CD4-positive, alpha-beta T cell treated with Interleukin-4 for 1 hour (primary cell): ENCODE data around the gene LRBA.
"Not testable (repeated sequence)": the region's sequence is repeated elsewhere in the genome, so short reads cannot be mapped to it uniquely, and the experiment has no call there.

Source experiments
- DNase-seq, 2 donors: peaks; one replicate each; pipeline ENCODE4 v3.0.0-alpha.2; 2020 to 2022

LRBA gene

DNA sequence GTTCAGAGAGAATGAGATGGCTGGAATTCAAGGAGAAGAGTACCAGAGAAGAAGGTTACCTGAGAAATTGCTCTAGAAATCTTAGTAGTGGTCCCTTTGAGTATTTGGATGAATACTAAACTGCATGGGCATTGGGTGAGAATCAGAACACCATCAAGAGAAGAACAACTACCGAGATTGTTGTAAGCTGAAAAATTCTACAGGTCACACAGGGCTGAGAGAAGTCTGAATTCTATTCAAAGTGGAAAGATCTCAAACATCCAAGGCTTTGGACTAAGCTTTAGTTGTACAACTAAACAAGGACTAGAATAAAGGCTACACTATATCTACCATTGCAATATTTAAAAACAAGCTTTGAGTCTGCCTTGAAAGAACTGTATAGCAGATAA lies 40.8 kb downstream of the LRBA start:
- DNase-seq, result no peak

DNA sequence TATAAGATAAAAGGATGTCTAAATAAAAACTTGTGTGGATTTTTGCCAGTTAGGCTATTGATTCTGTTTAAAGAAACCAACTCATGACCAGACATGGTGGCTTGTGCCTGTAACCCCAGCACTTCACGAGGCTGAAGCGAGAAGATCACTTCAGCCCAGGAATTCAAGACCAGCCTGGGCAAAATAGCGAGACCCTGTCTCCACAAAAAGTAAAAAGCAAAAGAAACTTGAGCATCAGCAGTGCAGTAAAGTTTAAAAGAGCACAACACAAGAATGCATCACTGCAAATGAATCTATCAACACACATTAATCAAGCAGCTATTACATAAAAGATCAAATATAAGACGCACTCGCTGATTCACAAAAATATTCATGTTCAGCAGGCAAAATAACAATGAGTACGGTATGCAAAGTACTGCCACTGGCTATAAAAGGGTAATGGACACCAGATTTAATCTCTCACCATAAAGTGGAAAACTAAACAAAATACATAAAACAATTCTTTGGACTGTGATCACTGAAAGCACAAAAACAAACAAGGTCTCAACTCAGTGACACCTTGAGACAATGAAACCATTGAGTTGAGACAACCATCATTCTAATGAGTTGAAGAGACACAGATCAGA lies 41.3 kb downstream of the LRBA start:
- DNase-seq, result no peak

DNA sequence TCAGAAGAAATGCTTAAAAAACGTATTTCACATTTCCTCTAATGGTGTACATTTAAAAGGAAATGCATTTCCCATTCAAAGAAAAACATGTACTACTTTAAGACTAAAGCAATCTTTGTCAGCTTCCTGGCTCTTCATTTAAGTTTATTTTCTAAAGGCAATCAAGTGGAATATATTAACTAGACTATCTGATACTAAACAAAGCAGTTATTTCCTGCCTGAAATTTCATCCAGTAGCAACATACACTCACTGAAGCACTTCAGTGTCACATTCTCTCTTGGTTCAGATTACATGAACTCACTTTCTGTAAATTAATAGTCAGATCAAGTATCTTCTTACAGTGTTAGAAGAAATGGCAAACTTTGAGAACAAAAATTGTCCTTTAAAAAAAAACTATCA lies 42.5 kb downstream of the LRBA start:
- no peak for DNase-seq

DNA sequence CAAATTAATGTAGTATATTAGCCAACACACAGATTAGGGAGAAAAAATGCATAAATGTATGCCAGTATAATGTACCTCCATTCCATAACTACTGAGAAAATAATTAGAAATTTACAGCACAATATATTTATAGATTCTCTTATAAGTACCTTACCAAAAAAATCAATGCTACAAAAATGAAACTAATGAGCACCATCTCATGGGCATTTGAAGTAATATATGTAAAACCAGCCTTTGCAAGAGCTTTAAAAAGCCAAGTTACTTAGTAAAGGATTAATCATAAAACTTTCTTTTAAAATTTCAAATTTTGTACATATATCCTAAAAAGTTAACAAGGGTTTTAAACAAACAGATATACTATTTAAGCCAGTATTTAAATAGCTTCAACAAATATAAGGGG lies 43.2 kb downstream of the LRBA start:
- no peak for DNase-seq

DNA sequence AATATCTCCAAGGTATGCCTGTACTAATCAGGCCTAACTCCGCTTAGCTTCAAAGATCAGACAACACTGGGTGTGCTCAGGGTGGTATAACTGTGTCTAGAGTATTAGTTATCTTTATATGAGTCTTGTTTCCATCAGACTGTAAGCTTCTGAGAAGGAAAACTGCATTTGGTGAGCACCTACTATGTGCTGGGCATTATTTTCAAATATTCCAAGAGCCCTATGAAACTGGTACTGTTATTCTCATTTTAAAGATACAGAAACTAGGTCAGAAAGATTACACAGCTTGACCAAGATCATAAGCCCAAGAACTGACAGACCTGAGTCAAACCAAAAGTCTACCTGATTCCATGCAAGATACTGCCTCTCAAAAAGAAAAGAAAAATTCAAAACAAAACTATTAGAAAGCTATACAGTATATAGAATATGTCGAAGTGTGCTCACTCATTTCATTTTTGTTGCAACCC lies 44.4 kb downstream of the LRBA start:
- DNase-seq, result no peak

DNA sequence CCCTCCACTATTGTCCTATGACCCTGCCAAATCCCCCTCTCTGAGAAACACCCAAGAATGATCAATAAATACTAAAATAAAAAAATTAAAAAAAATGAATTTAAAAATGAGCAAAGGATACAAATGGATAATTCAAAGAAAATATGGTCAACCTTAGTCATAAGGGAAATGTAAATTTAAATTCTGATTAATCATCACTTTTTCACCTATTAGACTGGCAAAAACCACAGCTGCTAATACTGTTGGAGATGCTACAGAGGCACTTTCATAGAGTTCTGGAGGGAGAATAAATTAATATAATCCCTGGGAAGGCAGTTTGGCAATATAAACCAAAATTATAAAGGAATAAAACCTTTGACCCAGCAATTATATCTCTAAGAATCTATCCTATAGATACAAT lies 50.3 kb downstream of the LRBA start:
- no peak for DNase-seq

DNA sequence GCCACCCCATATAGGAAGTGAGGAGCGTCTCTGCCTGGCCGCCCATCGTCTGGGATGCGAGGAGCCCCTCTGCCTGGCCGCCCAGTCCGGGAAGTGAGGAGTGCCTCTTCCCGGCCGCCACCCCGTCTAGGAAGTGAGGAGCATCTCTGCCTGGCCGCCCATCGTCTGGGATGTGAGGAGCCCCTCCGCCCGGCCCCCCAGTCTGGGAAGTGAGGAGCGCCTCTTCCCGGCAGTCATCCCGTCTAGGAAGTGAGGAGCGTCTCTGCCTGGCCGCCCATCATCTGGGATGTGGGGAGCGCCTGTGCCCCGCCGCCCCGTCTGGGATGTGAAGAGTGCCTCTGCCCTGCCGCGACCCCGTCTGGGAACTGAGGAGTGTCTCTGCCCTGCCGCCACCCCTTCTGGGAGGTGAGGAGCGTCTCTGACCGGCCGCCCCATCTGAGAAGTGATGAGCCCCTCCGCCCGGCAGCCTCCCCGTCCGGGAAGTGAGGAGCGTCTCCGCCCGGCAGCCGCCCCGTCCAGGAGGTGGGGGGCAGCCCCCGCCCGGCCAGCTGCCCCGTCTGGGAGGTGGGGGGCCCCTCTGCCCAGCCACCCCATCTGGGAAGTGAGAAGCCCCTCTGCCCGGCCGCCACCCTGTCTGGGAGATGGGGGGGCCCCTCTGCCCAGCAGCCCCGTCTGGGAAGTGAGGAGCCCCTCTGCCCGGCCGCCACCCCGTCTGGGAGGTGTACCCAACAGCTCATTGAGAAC lies 51.3 kb downstream of the LRBA start:
- not testable (repeated sequence) for DNase-seq

DNA sequence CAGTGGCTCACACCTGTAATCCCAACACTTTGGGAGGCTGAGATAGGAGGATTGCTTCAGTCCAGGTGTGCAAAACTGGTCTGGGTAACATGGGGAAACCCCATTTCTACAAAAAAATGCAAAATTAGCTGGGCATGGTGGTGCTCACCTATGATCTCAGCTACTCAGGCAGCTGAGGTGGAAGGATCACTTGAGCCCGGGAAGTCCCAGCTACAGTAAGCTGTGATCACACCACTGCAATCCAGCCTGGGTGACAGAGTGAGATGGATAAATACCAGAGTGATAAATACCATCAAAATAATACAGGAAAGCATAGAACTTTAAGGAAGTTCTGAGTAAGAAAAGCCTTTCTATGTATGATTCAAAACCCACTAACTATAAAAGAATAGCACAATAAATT lies 52.8 kb downstream of the LRBA start:
- no peak for DNase-seq

DNA sequence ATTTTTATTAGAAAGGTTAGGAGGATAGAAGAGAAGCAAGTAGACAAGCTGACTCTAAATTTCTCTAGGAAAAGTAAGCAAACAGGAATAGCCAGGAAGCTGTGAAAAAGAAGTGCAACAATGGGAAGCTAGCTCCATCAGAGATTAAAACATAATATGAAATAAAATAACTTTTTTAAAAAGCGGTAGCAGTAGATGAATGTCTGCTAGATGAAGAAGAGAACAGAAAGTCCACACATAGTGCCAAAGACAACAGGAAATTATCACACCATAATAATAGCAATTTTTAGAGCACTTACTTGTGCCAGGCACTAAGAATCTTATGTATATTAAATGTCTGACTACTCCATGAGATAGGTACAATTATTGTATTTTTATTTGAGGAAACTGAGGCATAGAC lies 53.5 kb downstream of the LRBA start:
- no peak for DNase-seq

DNA sequence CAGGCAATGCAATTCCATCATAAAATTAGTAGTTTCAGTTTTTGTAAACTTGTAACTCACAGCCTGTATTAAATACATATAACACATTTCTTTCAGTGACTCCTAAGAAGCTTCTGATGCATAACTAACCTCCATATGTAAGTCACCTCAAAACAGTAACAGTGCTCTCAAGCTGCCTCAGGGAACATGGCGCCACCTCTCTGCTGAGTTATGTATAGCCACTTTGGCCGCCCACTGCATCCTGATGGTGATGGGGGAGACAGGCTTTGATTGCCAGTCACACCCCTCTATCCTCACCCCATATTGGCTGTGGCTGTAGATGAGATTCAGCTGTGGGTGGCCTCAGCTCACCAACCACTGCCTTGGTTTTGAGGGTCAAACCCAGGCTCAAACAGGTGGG lies 54.3 kb downstream of the LRBA start:
- peak in 1 of 2 donors; percentile 38 for DNase-seq

DNA sequence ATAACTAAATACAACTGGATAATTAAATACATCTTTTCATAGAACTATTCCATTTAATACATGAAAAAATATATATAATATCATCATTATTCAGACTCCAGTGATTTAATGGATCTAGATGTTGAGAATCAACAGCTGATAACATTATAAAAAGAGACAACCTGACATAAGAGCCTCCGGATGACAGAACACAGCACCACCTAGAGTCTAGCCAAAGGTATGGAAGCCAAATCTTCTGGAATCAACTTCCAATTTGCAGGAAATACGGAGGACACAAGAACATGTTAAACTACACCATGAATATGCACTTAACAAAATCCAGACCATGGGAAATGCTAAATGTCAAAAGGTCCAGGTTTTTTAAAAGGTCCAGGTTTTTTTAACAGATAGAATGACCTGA lies 55.0 kb downstream of the LRBA start:
- no peak for DNase-seq

DNA sequence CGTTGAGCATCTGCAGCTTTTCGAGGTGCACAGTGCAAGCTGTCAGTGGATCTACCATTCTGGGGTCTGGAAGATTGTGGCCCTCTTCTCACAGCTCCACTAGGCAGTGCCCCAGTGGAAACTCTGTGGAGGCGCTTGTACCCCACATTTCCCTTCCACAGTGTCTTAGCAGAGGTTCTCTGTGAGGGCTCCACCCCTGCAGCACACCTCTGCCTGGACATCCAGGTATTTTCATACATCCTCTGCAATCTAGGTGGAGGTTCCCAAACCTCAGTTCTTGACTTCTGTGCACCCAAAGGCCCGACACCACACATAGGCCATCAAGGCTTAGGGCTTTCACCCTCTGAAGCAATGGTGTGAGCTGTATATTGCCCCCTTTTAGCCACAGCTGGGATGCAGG lies 57.1 kb downstream of the LRBA start:
- DNase-seq, result not testable (repeated sequence)

DNA sequence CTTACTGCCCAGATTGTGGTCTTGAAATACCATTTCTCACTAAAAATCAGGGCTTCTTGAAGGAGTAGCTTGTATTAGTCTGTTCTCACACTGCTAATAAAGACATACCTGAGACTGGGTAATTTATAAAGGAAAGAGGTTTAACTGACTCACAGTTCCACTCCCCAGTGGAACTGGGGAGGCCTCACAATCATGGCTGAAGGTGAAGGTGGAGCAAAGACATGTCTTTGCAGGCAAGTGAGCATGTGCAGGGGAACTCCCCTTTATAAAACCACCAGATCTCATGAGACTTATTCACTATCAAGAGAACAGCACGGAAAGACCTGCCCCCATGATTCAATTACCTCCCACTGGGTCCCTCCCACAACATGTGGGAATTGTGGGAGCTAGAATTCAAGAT lies 58.0 kb downstream of the LRBA start:
- DNase-seq, result not testable (repeated sequence)

DNA sequence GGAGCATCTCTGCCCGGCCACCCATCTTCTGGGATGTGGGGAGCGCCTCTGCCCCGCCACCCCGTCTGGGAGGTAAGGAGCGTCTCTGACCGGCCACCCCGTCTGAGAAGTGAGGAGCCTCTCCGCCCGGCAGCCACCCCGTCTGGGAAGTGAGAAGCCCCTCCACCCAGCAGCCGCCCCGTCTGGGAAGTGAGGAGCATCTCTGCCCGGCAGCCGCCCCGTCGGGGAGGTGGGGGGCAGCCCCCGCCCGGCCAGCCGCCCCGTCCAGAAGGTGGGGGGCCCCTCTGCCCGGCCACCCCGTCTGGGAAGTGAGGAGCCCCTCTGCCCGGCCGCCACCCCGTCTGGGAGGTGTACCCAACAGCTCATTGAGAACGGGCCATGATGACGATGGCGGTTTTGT lies 61.2 kb downstream of the LRBA start:
- not testable (repeated sequence) for DNase-seq

DNA sequence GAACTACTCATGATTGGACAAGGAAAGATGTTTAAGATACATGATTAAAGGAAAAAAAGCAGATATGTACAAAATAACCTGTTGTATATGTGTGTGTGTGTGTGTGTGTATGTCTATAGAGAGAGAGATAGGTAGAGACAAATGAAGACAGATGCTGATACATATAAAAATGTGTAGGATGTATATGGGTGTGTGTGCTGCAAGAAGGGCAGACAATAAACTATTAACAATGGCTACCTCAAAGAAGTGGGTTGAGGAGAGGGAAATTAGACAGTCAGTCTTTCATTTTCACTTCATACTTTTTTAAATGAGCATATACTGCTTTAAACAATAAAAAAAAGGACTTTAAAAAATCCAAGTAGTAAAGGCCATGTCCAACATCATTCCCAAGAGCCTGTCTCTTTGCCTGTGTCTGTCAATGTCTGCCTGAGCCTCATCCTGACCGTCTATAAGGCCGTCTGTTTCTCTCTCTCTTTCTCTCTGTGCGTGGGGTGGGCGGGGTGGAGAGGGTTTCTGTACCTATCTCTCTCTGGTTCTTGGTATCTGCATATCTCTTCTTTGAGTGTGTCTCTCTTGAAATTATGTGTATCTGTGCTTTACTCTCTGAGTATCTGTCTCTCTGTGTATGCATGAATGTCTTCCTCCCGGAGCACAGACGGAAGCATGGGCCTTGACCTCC lies 62.8 kb downstream of the LRBA start:
- DNase-seq, result no peak

DNA sequence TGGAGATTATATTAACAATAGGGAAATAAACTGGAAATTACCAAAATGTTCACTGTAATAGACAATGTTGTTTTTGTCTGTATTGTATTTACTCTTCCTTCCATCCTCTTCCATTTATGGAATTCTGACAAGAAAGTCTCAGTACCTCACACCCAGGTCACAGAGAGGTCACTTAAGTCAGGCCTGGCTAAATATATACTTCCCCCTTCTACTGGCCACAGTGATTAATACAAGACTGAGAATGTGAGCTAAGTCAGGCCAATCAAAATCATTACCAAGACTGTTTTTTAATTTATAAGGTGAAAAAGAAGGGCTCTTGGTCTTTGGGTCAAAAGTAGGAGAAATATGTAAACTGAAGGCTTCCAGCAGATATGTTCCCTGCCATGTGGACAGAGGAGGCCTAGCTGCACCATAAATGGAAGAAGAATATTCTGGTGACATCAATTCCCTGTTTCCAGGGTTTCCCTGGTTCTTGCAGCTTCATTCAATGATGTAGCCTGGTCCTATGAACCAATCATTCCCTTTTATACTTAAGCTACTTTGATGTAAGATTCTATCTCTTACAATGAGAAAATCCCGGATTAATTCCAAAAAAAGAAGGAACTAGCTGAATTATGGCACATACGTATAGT lies 64.3 kb downstream of the LRBA start:
- no peak for DNase-seq

DNA sequence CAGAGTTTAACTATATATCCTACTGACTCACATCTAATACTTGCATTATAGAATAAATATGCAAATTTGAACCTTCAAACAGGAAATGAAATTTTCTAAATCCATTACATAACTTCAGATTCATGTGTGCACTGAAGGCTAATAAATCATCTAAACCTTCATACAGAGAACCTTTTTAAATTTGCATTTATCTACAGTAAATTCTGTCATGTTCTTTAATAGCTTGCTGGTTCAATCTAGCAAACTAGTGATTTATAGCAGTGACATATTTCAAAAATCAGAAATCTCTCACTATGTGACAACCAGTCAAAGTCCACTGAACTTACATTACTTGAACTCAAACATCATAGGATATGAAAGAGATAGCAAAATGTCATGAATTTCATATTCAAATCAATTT lies 65.1 kb downstream of the LRBA start:
- no peak for DNase-seq

DNA sequence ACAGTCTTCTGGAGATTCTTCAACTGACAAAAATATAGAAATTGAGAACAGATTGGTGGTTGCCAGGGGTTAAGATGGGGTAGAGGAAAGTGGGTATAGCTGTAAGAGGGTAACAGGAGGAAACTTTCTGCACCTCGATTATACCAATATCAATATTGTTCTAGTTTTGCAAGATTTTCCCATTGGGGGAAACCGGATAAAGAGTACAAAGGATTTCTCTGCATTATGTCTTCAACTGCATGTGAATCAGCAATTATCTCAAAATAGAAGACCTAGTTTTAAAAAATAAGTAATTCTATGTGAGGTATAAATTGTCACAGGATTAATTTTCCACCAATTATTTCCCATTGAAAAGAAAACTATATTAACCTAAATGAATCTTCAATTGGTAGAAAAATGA lies 65.7 kb downstream of the LRBA start:
- no peak for DNase-seq

DNA sequence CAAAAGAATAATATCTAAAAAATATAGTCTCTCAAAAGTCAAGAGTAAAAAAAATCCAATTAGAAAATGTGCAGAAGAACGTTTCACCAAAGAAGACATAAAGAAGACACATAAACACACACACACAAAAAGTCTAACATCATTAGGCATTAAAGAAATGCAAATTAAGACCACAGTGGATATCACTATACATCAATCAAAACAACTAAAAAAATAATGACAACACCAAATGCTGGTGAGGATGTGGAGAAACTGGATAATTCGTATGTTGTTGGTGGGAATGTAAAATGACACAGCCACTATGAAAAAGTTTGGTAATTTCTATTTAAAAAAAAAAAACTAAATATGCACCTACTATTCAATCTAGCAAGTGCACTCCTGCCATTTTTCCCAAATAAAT lies 66.4 kb downstream of the LRBA start:
- no peak for DNase-seq

DNA sequence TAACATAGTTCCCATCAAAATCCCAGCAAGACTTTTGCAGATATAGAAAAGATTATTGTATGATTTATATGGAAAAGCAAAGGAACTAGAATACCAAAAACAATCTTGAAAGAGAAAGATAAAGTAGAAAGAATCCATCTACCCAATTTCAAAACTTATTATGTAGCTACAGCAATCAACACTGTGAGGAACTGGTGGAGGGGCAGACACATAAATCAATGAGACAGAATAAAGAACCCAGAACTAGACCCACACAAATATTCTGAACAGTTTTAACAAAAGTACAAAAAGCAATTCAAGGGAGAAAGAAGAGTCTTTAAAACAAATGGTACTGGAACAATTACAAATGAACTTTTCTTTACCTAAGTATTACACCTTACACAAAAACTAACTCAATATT lies 67.0 kb downstream of the LRBA start:
- DNase-seq, result no peak

DNA sequence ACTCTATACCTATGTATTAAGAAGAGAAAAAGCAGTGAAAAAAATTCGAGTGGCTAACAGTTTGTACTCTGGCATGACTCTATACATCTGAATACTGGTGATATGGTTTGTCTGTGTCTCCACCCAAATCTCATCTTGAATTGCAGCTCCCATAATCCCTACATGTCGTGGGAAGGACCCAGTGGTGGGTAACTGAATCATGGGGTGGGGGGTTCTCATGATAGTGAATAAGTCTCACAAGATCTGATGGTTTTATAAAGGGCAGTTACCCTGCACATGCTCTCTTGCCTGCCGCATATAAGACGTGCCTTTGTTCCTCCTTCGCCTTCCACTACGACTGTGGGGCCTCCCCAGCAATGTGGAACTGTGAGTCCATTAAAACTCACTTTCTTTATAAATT lies 70.4 kb downstream of the LRBA start:
- no peak for DNase-seq

DNA sequence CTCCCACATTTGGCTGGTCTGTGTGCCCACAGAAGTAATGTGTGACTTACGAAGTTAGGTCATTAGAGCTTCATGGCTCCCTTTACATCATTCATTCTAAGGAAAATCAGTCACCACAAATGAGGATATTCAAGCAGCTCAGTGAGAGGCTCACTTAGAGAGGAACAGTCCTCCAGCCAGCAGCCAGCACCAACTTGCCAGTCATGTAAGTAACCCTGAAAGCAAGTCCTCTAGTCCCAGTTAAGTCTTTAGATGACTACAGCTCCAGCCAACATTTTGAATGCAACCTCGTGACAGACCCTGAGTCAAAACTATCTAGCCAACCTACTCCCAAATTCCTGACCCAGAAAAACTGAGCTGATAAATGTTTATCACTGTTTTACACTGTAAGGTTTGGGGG lies 71.3 kb downstream of the LRBA start:
- no peak for DNase-seq

DNA sequence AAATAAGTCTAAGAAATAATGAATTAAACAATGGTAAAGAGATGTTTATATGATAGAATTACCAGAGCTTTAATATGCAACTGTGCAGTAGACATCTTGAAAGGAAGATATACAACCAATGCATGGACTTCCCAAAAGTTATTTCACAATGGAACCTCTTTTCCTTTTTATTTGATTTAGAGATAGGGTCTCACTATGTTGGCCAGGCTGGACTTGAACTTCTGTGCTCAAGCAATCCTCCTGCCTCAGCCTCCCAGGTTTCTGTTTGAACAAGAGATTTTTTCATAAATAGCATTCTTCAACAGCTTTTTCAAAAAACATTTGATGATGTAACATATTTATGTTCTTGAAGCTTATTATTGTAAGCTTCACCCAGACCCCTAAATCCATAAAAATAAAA lies 72.0 kb downstream of the LRBA start:
- no peak for DNase-seq

DNA sequence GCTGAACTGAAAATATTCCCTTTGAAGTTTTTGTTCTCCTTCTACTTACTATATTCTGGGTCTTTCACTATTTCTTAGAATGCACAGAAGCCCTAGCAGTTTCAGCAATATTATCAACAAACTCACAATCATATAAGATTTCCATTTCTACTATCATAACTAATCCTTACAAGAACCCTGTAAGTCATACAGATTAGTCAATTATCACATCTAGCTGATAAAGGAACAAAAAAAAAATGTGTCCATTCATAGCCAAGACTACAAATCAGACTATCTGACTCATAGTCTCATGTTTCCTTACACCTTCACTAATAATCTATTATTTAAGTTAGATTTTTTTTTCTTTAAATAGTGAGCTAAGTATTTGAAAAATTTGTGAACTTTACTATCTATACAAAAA lies 72.5 kb downstream of the LRBA start:
- no peak for DNase-seq
